ENCODE results near the gene ANGEL1.
A peak's percentile ranks its signal among the peaks of the same experiment; 100 is the strongest.

Gene ANGEL1

DNA sequence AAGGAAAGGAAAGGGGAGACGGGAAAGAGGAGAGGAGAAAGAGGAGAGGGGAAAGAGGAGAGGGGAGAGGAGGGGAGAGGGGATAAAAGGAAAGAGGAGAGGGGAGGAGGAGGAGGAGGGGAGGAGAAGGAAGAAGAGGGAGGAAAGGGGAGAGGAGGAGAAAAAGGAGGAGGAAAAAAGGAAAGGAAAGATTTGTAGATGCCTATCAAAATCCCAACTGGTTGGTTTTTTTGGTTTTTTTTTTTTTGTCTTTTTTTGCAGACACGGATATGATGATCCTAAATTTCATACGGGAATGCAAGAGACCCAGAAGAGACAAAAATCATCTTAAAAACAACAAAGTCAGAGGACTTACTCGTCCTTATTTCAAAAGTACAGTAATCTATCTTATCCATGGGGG lies 19.4 kb downstream of the ANGEL1 start:
- Mint-ChIP-seq H3K9me3 (no peaks in the 10 kb centered on the region), H3K4me1 (peaks cover 9% of the 10 kb centered on the region), H3K27ac (no peak overlapping the region), H3K36me3 (peaks cover 15% of the 10 kb centered on the region), H3K27me3 (no peaks in the 10 kb centered on the region), H3K4me3 (no peak overlapping the region)

- peaks cover 12% of the 10 kb centered on the region for H3K36me3 Mint-ChIP-seq
- no peaks in the 10 kb centered on the region for H3K9me3 Mint-ChIP-seq
- H3K4me3 Mint-ChIP-seq, result no peak overlapping the region
- H3K27me3 Mint-ChIP-seq, result no peaks in the 10 kb centered on the region
- no peak overlapping the region for H3K27ac Mint-ChIP-seq
- H3K4me1 Mint-ChIP-seq, result peaks cover 9% of the 10 kb centered on the region
Measured at GRCh38 chr14:76792422-76792821, 20.3 kb downstream of the ANGEL1 start.

DNA sequence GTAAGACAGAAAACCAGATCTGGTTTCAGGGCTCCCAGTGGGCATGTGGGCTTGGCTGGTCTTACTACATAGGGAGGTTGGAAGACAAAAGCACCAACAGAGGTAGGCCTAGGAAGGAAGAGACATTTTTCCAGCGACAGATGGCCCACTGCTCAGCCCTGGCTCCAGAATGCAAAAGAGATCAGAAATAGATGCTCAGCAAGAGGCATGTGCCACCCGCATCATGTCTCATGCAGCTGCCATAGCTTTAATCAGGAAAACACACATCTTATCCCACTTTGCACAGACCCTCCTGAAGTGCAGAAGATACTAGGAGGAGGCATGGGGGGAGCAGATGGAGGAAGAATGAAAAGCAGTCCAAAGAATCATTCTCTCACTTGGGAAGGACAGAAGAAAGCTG lies 26.1 kb downstream of the ANGEL1 start:
- no peak overlapping the region for H3K27ac Mint-ChIP-seq
- H3K36me3 Mint-ChIP-seq, result peaks cover 7% of the 10 kb centered on the region

DNA sequence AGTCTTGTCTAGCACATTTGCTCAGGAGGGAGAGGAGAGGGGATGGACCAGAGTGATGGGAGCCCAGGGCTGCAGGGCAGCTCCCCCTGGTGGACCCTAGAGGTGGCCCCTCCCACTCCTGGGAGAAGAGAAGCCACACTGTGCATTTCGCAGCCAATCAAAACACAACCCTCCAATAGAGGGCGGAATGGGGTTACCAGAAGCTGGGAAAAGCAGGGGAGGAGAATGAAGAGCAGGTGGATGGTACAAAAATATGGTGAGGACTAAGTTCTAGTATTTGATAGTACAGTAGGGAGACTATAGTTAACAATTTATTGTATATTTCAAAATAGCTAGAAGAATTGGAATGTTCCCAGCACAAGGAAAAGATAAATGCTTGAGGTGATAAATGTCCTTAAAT lies 27.8 kb downstream of the ANGEL1 start:
- Mint-ChIP-seq H3K27me3 (no peaks in the 10 kb centered on the region), H3K27ac (no peak overlapping the region), H3K4me1 (peaks cover 18% of the 10 kb centered on the region), H3K9me3 (no peaks in the 10 kb centered on the region), H3K36me3 (peaks cover 9% of the 10 kb centered on the region), H3K4me3 (no peak overlapping the region)

More for the DNA sequence above, 26.1 kb downstream of the ANGEL1 start:
- H3K4me3 Mint-ChIP-seq, result no peak overlapping the region
- peaks cover 18% of the 10 kb centered on the region for H3K4me1 Mint-ChIP-seq
- H3K9me3 Mint-ChIP-seq, result no peaks in the 10 kb centered on the region
- H3K27me3 Mint-ChIP-seq, result no peaks in the 10 kb centered on the region

GRCh38 chr14:76784266-76784874 lies 28.3 kb downstream of the ANGEL1 start:
- no peaks in the 10 kb centered on the region for H3K9me3 Mint-ChIP-seq

DNA sequence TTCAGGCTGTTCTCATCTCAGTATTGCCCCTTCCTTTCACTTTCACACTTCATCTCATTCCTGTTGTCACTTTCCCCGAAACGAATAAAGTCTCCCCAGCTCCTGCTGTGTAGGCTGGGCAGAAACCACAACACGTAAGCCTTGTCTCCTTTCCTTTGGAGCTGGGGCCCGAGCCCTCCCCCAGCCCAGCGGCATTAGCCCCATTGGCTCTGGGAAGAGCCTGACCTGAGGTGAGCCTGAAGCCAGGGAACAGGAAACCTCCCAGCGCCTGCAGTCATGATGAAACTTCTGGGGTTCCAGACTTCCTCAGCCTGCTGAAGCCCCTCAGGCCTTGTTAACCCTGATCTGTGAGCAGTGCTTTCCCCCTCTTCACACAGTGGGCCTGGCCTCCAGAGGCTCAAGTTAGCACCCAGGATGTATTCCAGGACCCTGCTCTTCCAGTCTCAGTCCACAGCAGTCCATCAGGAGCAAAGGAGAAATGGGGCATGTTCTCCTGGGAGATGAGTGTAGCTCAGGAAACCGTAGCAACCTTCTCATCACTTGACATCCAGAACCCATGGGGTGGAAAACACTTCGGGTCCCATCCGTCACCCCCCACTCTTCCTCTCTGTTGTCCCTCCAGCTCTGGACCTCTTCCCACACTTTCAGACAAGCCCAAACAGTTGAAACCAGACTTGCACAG lies 29.7 kb downstream of the ANGEL1 start:
- Mint-ChIP-seq H3K4me1 (peaks cover 18% of the 10 kb centered on the region), H3K9me3 (no peaks in the 10 kb centered on the region), H3K36me3 (peaks cover 6% of the 10 kb centered on the region), H3K27ac (peak overlapping the region; percentile 90), H3K4me3 (peak overlapping the region; percentile 4), H3K27me3 (no peaks in the 10 kb centered on the region)

More at GRCh38 chr14:76784266-76784874, 28.3 kb downstream of the ANGEL1 start:
- peaks cover 18% of the 10 kb centered on the region for H3K4me1 Mint-ChIP-seq
- H3K27me3 Mint-ChIP-seq, result no peaks in the 10 kb centered on the region
- no peak overlapping the region for H3K27ac Mint-ChIP-seq
- peaks cover 9% of the 10 kb centered on the region for H3K36me3 Mint-ChIP-seq
- H3K4me3 Mint-ChIP-seq, result no peak overlapping the region

GRCh38 chr14:76782115-76782884 lies 30.4 kb downstream of the ANGEL1 start:
- Mint-ChIP-seq H3K4me1 (peaks cover 18% of the 10 kb centered on the region), H3K9me3 (no peaks in the 10 kb centered on the region), H3K27me3 (no peaks in the 10 kb centered on the region), H3K36me3 (peaks cover 4% of the 10 kb centered on the region), H3K27ac (peak overlapping the region; percentile 80), H3K4me3 (no peak overlapping the region)

DNA sequence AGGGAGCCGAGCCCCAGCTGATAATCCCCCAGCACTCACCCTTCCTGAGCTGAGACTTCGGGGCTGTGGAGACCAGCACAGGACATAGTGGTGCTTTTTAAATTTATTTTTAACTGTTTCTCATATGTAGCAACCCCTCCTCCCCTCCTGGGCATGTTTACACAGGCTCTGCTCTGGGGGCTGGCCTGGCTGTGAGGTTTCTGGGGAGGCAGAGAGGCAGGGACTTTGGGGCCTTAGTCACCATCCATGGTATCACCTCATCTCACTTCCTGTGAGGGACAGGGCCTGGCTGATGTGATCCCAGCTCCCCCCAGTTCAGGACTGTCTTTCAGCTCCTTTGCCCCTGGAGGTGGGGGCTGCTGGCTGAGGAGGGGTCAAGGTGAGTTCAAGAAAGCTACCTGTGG lies 31.0 kb downstream of the ANGEL1 start:
- H3K4me1 Mint-ChIP-seq, result peaks cover 18% of the 10 kb centered on the region
- H3K27ac Mint-ChIP-seq, result no peak overlapping the region
- H3K36me3 Mint-ChIP-seq, result peaks cover 4% of the 10 kb centered on the region
- no peak overlapping the region for H3K4me3 Mint-ChIP-seq
- no peaks in the 10 kb centered on the region for H3K9me3 Mint-ChIP-seq
- no peaks in the 10 kb centered on the region for H3K27me3 Mint-ChIP-seq

GRCh38 chr14:76780875-76781647 lies 31.6 kb downstream of the ANGEL1 start:
- Mint-ChIP-seq H3K4me1 (peaks cover 18% of the 10 kb centered on the region), H3K4me3 (no peak overlapping the region), H3K36me3 (peaks cover 4% of the 10 kb centered on the region), H3K9me3 (no peaks in the 10 kb centered on the region), H3K27me3 (no peaks in the 10 kb centered on the region), H3K27ac (peak overlapping the region; percentile 55)

DNA sequence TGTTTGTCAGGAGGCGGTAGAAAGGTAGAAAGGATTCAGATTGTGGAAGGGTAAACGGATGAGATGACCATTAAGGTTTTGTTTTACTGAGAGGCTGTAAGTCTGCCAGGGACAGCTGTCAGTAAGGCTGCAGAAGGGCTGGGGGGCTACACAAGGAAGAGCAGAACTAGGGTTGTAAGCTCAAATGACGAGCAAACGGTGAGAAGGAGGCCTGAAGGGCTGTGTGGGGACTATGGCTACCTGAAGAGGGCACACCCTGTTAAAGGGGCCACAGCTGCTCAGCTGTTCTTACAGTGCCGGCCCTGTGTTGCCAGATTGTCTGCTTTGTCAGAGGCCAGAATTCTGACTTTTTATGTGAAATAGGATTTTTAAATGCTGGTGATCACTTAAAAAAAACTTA lies 32.3 kb downstream of the ANGEL1 start:
- no peaks in the 10 kb centered on the region for H3K27me3 Mint-ChIP-seq

GRCh38 chr14:76780058-76780345 lies 32.7 kb downstream of the ANGEL1 start:
- H3K27me3 Mint-ChIP-seq, result no peaks in the 10 kb centered on the region
- H3K4me1 Mint-ChIP-seq, result peaks cover 17% of the 10 kb centered on the region
- H3K27ac Mint-ChIP-seq, result peak overlapping the region; percentile 48
- peaks cover 4% of the 10 kb centered on the region for H3K36me3 Mint-ChIP-seq
- H3K4me3 Mint-ChIP-seq, result no peak overlapping the region
- no peaks in the 10 kb centered on the region for H3K9me3 Mint-ChIP-seq

More for the DNA sequence above, 32.3 kb downstream of the ANGEL1 start:
- Mint-ChIP-seq H3K36me3 (peaks cover 4% of the 10 kb centered on the region), H3K4me1 (peaks cover 18% of the 10 kb centered on the region), H3K4me3 (no peak overlapping the region), H3K9me3 (no peaks in the 10 kb centered on the region), H3K27ac (no peak overlapping the region)

- Mint-ChIP-seq H3K27me3 (no peaks in the 10 kb centered on the region), H3K36me3 (peaks cover 2% of the 10 kb centered on the region), H3K9me3 (no peaks in the 10 kb centered on the region), H3K27ac (peak overlapping the region; percentile 48), H3K4me1 (peaks cover 13% of the 10 kb centered on the region), H3K4me3 (no peak overlapping the region)
Measured at GRCh38 chr14:76779221-76780057, 33.2 kb downstream of the ANGEL1 start.

DNA sequence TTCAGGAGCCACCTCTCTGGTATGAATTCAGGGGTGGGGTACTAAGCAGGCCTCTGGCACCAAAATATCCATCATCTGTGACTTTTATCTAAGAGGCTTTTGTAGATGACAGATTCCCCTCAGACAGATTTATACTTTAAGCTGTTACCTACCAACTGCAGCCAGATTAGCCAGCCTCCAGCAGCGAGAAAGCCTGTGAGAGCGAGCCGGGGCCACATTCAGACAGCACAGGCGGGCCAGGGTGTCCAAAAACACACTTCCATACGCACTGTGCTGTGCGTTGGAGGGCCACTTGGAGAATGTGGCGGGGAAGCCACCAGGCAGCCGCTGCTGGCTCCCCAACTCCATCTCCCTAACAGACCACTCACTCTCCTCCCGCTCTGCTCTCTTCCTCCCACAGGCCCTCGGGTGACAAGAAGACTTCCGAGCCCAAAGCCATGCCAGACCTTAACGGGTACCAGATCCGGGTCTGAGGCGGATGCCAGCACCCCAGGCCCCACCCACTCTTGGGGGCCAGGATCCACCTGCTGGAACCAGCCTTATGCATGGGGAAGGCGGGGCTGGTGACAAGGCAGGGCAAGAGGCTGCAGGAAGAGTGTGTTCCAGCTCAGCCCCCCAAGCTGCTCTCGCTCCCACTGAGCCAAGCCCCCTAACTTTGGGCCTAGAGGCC lies 34.0 kb downstream of the ANGEL1 start:
- Mint-ChIP-seq H3K4me3 (no peak overlapping the region), H3K27me3 (no peaks in the 10 kb centered on the region), H3K36me3 (peaks cover 2% of the 10 kb centered on the region), H3K27ac (no peak overlapping the region), H3K9me3 (no peaks in the 10 kb centered on the region), H3K4me1 (peaks cover 13% of the 10 kb centered on the region)

DNA sequence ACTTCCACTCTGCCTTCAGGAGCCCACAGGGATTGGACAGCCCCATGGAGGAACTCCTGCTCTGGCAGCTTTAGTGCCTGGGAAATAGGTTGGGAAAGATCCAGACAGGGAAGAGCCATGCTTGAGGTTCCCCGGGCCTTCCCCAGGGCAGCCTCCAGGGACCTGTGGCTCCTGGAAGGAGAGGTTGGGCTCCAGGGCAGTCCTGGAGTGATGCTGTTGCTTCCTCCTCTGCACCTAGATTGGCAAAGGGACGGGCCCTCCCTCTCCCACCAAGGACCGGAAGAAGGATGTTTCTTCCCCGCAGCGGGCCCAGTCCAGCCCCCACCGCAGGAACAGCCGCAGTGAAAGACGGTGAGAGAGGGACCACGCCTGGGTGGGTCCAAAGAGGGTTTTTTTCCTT lies 35.0 kb downstream of the ANGEL1 start:
- Mint-ChIP-seq H3K27me3 (no peaks in the 10 kb centered on the region), H3K4me3 (no peak overlapping the region), H3K27ac (no peak overlapping the region)

More for the DNA sequence above, 35.0 kb downstream of the ANGEL1 start:
- H3K9me3 Mint-ChIP-seq, result no peaks in the 10 kb centered on the region
- peaks cover 2% of the 10 kb centered on the region for H3K36me3 Mint-ChIP-seq
- H3K4me1 Mint-ChIP-seq, result peaks cover 4% of the 10 kb centered on the region

Measured in activated naive CD4-positive, alpha-beta T cell treated with anti-CD3 and anti-CD28 coated beads, Interleukin-2, amount 50 U/mL, for 24 hours (primary cell).